ENCODE measurements around the gene ACSS2. TPM values are rescaled to one million over a fixed set of nuclear protein-coding genes. Genes with fewer than 3 reads are reported as not detected.

The ACSS2 gene
- total and polyA plus RNA-seq, 2 of the 8 experiments (the other 6 are each of a cell fraction or from before 2014, with no cell fraction given) = 17.7 to 24.2 TPM

DNA sequence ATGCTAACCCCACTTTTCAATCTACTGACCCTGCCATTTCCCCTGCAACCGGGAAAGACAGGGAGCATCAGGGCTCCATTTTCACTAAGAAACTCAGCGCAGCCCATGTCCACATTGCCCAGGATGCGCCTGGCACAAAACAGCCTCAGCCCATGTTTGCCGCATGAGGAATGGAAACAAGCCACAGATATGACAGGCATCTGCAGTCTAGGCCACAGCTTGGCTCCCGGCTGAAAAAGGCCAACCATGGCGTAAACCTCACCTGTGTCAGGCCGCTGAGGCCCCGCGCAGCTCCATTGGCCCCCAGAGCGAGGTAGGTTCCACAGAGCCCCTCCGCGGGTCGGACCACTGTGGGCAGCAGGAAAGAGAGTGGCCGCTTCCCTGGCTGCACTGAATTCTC, 25.4 kb upstream of the ACSS2 start (continued):
- TF ChIP-seq, protein P1, sequence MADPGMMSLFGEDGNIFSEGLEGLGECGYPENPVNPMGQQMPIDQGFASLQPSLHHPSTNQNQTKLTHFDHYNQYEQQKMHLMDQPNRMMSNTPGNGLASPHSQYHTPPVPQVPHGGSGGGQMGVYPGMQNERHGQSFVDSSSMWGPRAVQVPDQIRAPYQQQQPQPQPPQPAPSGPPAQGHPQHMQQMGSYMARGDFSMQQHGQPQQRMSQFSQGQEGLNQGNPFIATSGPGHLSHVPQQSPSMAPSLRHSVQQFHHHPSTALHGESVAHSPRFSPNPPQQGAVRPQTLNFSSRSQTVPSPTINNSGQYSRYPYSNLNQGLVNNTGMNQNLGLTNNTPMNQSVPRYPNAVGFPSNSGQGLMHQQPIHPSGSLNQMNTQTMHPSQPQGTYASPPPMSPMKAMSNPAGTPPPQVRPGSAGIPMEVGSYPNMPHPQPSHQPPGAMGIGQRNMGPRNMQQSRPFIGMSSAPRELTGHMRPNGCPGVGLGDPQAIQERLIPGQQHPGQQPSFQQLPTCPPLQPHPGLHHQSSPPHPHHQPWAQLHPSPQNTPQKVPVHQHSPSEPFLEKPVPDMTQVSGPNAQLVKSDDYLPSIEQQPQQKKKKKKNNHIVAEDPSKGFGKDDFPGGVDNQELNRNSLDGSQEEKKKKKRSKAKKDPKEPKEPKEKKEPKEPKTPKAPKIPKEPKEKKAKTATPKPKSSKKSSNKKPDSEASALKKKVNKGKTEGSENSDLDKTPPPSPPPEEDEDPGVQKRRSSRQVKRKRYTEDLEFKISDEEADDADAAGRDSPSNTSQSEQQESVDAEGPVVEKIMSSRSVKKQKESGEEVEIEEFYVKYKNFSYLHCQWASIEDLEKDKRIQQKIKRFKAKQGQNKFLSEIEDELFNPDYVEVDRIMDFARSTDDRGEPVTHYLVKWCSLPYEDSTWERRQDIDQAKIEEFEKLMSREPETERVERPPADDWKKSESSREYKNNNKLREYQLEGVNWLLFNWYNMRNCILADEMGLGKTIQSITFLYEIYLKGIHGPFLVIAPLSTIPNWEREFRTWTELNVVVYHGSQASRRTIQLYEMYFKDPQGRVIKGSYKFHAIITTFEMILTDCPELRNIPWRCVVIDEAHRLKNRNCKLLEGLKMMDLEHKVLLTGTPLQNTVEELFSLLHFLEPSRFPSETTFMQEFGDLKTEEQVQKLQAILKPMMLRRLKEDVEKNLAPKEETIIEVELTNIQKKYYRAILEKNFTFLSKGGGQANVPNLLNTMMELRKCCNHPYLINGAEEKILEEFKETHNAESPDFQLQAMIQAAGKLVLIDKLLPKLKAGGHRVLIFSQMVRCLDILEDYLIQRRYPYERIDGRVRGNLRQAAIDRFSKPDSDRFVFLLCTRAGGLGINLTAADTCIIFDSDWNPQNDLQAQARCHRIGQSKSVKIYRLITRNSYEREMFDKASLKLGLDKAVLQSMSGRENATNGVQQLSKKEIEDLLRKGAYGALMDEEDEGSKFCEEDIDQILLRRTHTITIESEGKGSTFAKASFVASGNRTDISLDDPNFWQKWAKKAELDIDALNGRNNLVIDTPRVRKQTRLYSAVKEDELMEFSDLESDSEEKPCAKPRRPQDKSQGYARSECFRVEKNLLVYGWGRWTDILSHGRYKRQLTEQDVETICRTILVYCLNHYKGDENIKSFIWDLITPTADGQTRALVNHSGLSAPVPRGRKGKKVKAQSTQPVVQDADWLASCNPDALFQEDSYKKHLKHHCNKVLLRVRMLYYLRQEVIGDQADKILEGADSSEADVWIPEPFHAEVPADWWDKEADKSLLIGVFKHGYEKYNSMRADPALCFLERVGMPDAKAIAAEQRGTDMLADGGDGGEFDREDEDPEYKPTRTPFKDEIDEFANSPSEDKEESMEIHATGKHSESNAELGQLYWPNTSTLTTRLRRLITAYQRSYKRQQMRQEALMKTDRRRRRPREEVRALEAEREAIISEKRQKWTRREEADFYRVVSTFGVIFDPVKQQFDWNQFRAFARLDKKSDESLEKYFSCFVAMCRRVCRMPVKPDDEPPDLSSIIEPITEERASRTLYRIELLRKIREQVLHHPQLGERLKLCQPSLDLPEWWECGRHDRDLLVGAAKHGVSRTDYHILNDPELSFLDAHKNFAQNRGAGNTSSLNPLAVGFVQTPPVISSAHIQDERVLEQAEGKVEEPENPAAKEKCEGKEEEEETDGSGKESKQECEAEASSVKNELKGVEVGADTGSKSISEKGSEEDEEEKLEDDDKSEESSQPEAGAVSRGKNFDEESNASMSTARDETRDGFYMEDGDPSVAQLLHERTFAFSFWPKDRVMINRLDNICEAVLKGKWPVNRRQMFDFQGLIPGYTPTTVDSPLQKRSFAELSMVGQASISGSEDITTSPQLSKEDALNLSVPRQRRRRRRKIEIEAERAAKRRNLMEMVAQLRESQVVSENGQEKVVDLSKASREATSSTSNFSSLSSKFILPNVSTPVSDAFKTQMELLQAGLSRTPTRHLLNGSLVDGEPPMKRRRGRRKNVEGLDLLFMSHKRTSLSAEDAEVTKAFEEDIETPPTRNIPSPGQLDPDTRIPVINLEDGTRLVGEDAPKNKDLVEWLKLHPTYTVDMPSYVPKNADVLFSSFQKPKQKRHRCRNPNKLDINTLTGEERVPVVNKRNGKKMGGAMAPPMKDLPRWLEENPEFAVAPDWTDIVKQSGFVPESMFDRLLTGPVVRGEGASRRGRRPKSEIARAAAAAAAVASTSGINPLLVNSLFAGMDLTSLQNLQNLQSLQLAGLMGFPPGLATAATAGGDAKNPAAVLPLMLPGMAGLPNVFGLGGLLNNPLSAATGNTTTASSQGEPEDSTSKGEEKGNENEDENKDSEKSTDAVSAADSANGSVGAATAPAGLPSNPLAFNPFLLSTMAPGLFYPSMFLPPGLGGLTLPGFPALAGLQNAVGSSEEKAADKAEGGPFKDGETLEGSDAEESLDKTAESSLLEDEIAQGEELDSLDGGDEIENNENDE (IDR thresholded peaks at IDR 0.05; ENCODE audit: insufficient replicate concordance, low read length) = no peak
- TF ChIP-seq CHD1 (IDR thresholded peaks at IDR 0.05; ENCODE audit: low read depth, low read length) (no peak), CBX5 (IDR thresholded peaks at IDR 0.05; ENCODE audit: low read depth, low read length) (no peak), MAFK (IDR thresholded peaks at IDR 0.05; ENCODE audit: low read depth, low read length) (no peak)
